CD8-positive, alpha-beta memory T cell (primary cell): ENCODE results near the gene FARS2. TPM values are rescaled to one million over a fixed set of nuclear protein-coding genes. Genes with fewer than 3 reads are reported as not detected.

Experiments used
- CTCF ChIA-PET: fragments of 350-600 bp; sonication (Branson Sonifier 250); formaldehyde crosslinking; loops from one replicate; lab custom pipeline; 2021; ENCODE audit warnings: antibody characterized with exemption; lab: Charles Lee
- POLR2A ChIA-PET: fragments of 350-600 bp; sonication (Branson Sonifier 250); formaldehyde crosslinking; loops from one replicate; lab custom pipeline; 2021; ENCODE audit warnings: antibody characterized with exemption; lab: Charles Lee
- DNase-seq, 5 donors: peaks; one replicate each; pipeline versions ENCODE4 v3.0.0 to v3.0.0-alpha.2; 2020 to 2022; ENCODE audit warnings: mixed read lengths in 1 of 5
- H3K27ac ChIP-seq: one replicate; pipeline ENCODE4 v1.7.0; 2013; ENCODE audit warnings: low read depth, mild to moderate bottlenecking, low read length, moderate library complexity
- H3K27me3 ChIP-seq: 2 replicates; pipeline ENCODE4 v1.7.0; 2013; ENCODE audit warnings: low read length, mild to moderate bottlenecking; ENCODE audit not compliant: insufficient read depth, poor library complexity, severe bottlenecking
- H3K36me3 ChIP-seq: 2 replicates; pipeline ENCODE4 v1.7.0; 2013; ENCODE audit warnings: mild to moderate bottlenecking, low read length, moderate library complexity; ENCODE audit not compliant: insufficient read depth
- H3K4me1 ChIP-seq: 2 replicates; pipeline ENCODE4 v1.7.0; 2013; ENCODE audit warnings: mild to moderate bottlenecking, low read length, moderate library complexity; ENCODE audit not compliant: insufficient read depth
- H3K4me3 ChIP-seq: 2 replicates; pipeline ENCODE4 v1.7.0; 2013; ENCODE audit warnings: mild to moderate bottlenecking, low read length
- H3K9me3 ChIP-seq: 2 replicates; pipeline ENCODE4 v1.7.0; 2013; ENCODE audit warnings: mild to moderate bottlenecking, low read length
- H3K27ac Mint-ChIP-seq, 8 donors: one replicate each; pipeline ENCODE4 v1.8.0; 2020 to 2021; ENCODE audit warnings: mixed read lengths in 8 of 8, mild to moderate bottlenecking in 6 of 8, inconsistent platforms in 3 of 8, moderate library complexity in 3 of 8
- H3K27me3 Mint-ChIP-seq, 2 donors: one replicate each; pipeline ENCODE4 v1.8.0; 2020 to 2021; ENCODE audit warnings: mixed read lengths in 2 of 2, mild to moderate bottlenecking in 1 of 2, moderate library complexity in 1 of 2
- H3K36me3 Mint-ChIP-seq, 3 donors: one replicate each; pipeline ENCODE4 v1.8.0; 2020 to 2021; ENCODE audit warnings: mixed read lengths in 3 of 3, inconsistent platforms in 1 of 3, mild to moderate bottlenecking in 1 of 3
- H3K4me1 Mint-ChIP-seq, 3 donors: one replicate each; pipeline ENCODE4 v1.8.0; 2020 to 2021; ENCODE audit warnings: mixed read lengths in 3 of 3, inconsistent platforms in 1 of 3, mild to moderate bottlenecking in 1 of 3
- H3K4me3 Mint-ChIP-seq, 7 donors: one replicate each; pipeline ENCODE4 v1.8.0; 2020 to 2021; ENCODE audit warnings: mixed read lengths in 7 of 7, mild to moderate bottlenecking in 6 of 7, moderate library complexity in 4 of 7, inconsistent platforms in 2 of 7
- H3K9me3 Mint-ChIP-seq, 5 donors: one replicate each; pipeline ENCODE4 v1.8.0; 2020 to 2022; ENCODE audit warnings: mixed read lengths in 5 of 5, mild to moderate bottlenecking in 3 of 5, moderate library complexity in 2 of 5, inconsistent platforms in 1 of 5
- polyA plus RNA-seq: library from polyadenylated mRNA; unstranded; fragments of 300-500 nt; fragmentation: Illumina TruSeq; gene quantifications from one replicate; pipeline ENCODE4 v1.2.3, GENCODE V29; 2021
- total RNA-seq, 2 experiments: library from RNA; stranded (reverse); gene quantifications; one replicate each; pipeline ENCODE4 v1.2.3, GENCODE V29; 2021

FARS2 gene
- total and polyA plus RNA-seq, 3 experiments from 2014 or later = 24.5 to 26.0 (median 24.9) TPM

DNA sequence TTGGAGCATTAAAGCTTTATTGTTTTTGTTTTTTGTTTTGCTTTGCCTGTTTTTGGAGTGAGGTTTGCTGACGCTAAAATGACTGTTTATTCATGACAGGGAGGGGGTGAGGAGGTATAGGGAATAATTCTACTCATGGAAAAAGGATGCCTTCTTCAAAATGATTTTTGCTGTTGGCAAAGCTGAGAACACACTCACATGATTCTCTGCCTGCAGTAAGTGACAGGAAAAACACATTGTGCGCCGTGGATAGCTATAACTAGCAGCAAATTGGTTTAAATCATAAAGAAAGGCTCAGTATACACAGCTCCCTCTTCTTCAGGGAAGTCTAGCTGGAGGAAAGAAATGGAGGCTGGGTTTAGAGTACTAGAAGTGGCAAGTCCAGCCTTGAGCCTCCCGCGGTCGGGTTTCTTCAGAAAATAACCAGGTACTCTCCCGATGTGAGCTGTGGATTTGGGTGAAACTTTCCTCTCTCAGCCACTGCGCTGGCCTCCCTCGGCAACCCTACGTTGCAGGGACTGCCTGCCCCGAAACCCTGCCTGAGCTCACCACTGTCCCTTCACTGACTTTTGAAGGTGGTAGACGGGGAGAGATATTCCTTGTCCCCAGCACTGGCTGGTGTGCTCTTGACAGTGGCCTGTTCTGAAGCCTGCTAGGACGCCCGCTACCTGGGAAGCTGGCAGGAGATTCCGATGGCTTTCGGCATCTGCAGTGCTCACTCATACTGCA lies 467.2 kb downstream of the FARS2 start:
- Histone ChIP-seq H3K4me1 (no peaks in the 10 kb centered on the region), H3K9me3 (no peaks in the 10 kb centered on the region), H3K36me3 (no peaks in the 10 kb centered on the region), H3K4me3 (no peak overlapping the region), H3K27me3 (no peaks in the 10 kb centered on the region), H3K27ac (no peak overlapping the region)
- H3K4me1 Mint-ChIP-seq = peaks cover 0 to 4% (median 4%) of the 10 kb centered on the region in 3 donors
- H3K27ac Mint-ChIP-seq = no peak overlapping the region
- ChIA-PET POLR2A (no interaction called here), CTCF (interaction anchor here (1.2 kb wide), 1 partner anchor 10 kb away, joined by 5 read pairs; no protein-coding TSS in a partner anchor)
- peaks cover 0 to 5% (median 0%) of the 10 kb centered on the region in 3 donors for H3K36me3 Mint-ChIP-seq
- H3K27me3 Mint-ChIP-seq = no peaks in the 10 kb centered on the region
- no peak for DNase-seq
- no peak overlapping the region for H3K4me3 Mint-ChIP-seq
- no peaks in the 10 kb centered on the region for H3K9me3 Mint-ChIP-seq

DNA sequence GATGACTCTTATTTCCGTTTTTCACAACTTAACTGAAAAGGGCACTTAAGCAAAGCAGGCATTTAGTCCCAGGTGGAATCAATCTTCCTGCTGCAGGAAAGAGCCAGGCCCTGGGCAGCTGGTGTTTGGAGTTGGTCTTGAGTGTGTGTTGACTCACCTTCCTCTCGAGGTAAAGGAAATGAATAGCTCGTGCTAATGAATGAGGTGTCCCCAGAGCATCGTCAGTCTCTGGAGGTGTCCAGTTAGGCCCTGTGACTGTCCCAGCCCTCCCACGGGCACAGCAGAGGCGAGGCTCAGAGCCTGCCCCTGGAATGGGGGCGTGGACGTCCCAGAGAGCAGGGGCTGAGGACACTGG lies 467.7 kb downstream of the FARS2 start:
- Mint-ChIP-seq H3K4me3 (no peak overlapping the region), H3K4me1 (peaks cover 0 to 4% (median 2%) of the 10 kb centered on the region in 3 donors), H3K27ac (no peak overlapping the region), H3K36me3 (peaks cover 0 to 8% (median 0%) of the 10 kb centered on the region in 3 donors), H3K9me3 (no peaks in the 10 kb centered on the region), H3K27me3 (no peaks in the 10 kb centered on the region)
- Histone ChIP-seq H3K27ac (no peak overlapping the region), H3K4me3 (no peak overlapping the region), H3K4me1 (no peaks in the 10 kb centered on the region), H3K36me3 (no peaks in the 10 kb centered on the region), H3K27me3 (no peaks in the 10 kb centered on the region), H3K9me3 (no peaks in the 10 kb centered on the region)
- POLR2A ChIA-PET = no interaction called here
- CTCF ChIA-PET = interaction anchor here (1.2 kb wide), 1 partner anchor 9 kb away, joined by 5 read pairs; no protein-coding TSS in a partner anchor
- DNase-seq = no peak

DNA sequence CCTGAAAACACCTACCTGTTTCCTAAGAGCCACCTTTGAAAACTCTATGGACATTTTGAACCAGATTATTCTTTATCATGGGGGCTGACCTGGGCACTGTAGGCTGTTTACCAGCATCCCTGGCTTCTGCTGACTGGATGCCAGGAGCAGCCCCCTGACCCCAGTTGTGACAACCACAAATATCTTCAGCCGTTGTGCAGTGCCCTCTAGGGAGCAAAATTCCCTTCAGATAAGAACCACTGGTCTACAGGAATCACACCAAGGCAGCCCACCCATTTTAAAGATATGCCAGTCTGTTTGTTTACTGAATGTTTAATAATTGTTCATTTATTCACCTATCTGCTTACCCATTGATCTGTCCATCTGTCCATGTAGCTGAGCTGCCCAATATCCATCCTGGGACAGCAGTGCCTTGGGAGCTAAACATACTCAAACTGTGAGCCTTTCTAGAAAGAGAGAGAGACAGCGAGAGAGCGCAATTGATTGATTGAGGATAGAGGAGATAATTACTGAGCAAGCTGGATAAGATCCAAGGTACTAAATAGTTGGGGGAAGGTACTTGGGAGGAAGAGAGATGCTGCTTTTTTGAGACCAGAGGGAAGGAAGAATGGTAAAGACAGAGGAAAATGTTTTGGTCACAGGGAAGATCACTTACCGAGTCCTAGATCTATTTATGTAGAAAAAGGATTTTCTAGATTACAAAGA lies 468.7 kb downstream of the FARS2 start:
- Mint-ChIP-seq H3K4me1 (peaks cover 0 to 4% (median 2%) of the 10 kb centered on the region in 3 donors), H3K36me3 (peaks cover 0 to 8% (median 0%) of the 10 kb centered on the region in 3 donors), H3K9me3 (no peaks in the 10 kb centered on the region), H3K4me3 (no peak overlapping the region), H3K27me3 (no peaks in the 10 kb centered on the region), H3K27ac (peak overlapping the region in 1 of 8 donors; percentile 22)
- Histone ChIP-seq H3K4me1 (no peaks in the 10 kb centered on the region), H3K36me3 (no peaks in the 10 kb centered on the region), H3K27ac (no peak overlapping the region), H3K27me3 (no peaks in the 10 kb centered on the region), H3K4me3 (no peak overlapping the region), H3K9me3 (no peaks in the 10 kb centered on the region)
- no peak for DNase-seq
- ChIA-PET CTCF (no interaction called here), POLR2A (no interaction called here)

DNA sequence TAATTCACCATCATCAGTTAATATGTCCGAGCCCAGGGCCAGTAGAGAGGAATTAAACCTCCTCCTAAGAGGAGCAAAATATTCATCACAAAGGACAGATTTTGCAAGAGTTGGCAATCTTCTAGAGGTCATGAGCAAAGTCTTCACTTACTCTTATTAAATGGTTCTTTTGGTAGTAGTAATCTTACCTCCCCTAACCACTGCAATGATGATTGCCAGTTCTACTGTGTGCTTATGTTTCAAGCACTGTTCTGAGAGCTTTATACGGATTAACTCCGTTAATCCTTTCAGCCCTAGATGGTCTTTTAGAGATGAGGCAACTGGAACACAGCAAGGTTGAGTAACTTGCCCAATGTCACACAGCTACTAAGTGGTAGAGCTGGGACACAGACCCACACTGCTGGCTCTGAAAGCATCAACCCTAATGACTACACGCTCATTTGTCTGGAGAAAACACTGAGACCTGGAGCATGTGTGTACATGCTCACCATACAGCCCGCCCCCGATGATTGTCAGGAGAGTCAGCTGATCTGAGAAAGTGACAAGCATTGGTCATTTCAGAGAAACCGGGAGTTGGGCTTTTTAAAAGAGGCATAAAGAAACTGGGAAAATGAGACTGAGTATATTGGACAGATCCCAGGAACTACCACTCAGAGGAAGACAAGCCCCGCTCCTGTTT lies 469.4 kb downstream of the FARS2 start:
- H3K36me3 Mint-ChIP-seq = peaks cover 0 to 8% (median 0%) of the 10 kb centered on the region in 3 donors
- POLR2A ChIA-PET = no interaction called here

DNA sequence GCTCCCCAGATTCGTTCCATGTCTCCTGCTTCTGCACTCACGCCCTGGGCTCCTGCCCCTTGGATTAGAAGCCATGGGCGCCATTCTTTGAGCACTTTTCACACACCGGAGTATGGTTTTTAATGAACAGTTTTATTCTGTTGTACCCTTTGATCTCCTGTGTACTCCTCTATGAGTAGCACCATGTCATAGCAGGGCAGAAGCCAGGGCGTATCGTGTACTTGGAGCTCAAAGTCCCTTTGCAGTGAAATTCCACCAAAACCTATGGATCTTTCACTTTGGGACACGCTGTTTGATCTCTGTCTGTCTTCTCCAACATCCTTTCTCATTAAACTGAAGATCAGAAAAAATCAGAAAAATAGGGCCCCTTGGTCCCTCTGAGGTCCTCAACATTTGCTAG lies 470.1 kb downstream of the FARS2 start:
- H3K27me3 ChIP-seq = no peaks in the 10 kb centered on the region
- H3K27me3 Mint-ChIP-seq = no peaks in the 10 kb centered on the region
- ChIA-PET POLR2A (no interaction called here), CTCF (no interaction called here)
- DNase-seq = no peak
- H3K9me3 Mint-ChIP-seq = no peaks in the 10 kb centered on the region
- H3K36me3 Mint-ChIP-seq = peaks cover 0 to 8% (median 0%) of the 10 kb centered on the region in 3 donors
- H3K27ac ChIP-seq = no peak overlapping the region
- H3K4me1 ChIP-seq = no peaks in the 10 kb centered on the region
- peaks cover 0 to 4% (median 0%) of the 10 kb centered on the region in 3 donors for H3K4me1 Mint-ChIP-seq
- H3K4me3 Mint-ChIP-seq = no peak overlapping the region
- no peak overlapping the region for H3K27ac Mint-ChIP-seq
- no peak overlapping the region for H3K4me3 ChIP-seq
- no peaks in the 10 kb centered on the region for H3K36me3 ChIP-seq
- H3K9me3 ChIP-seq = no peaks in the 10 kb centered on the region

More for the DNA sequence above, 469.4 kb downstream of the FARS2 start:
- DNase-seq = no peak
- Mint-ChIP-seq H3K4me1 (peaks cover 0 to 4% (median 0%) of the 10 kb centered on the region in 3 donors), H3K27ac (no peak overlapping the region), H3K9me3 (no peaks in the 10 kb centered on the region), H3K27me3 (no peaks in the 10 kb centered on the region), H3K4me3 (no peak overlapping the region)
- CTCF ChIA-PET = no interaction called here
- Histone ChIP-seq H3K4me1 (no peaks in the 10 kb centered on the region), H3K36me3 (no peaks in the 10 kb centered on the region), H3K9me3 (no peaks in the 10 kb centered on the region), H3K4me3 (no peak overlapping the region), H3K27ac (no peak overlapping the region), H3K27me3 (no peaks in the 10 kb centered on the region)

DNA sequence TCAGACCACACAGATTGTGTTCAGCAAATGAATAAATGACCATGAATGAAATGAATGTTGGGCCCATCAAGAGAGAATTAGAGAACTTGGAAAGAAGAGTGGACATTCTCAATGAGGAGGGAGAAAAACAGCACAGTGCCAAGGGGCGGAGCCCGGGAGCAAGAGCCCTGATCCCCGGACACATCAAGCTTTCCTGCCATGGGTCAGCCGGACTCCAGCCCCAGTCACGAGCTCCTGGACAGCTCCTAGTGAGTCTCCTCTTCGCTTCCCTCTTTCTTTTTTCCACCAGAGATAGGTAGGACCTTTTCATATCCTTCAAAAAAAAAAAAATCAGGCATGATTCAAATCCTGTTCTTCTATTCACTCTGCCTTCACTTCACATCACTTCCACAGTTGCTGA lies 471.2 kb downstream of the FARS2 start:
- no peaks in the 10 kb centered on the region for H3K27me3 ChIP-seq
- no peaks in the 10 kb centered on the region for H3K9me3 Mint-ChIP-seq
- no peak for DNase-seq
- no peak overlapping the region for H3K27ac ChIP-seq
- ChIA-PET CTCF (no interaction called here), POLR2A (no interaction called here)
- H3K4me1 Mint-ChIP-seq = peaks cover 0 to 4% (median 0%) of the 10 kb centered on the region in 3 donors
- H3K4me3 Mint-ChIP-seq = no peak overlapping the region
- no peaks in the 10 kb centered on the region for H3K9me3 ChIP-seq
- H3K4me3 ChIP-seq = no peak overlapping the region
- no peaks in the 10 kb centered on the region for H3K27me3 Mint-ChIP-seq
- no peaks in the 10 kb centered on the region for H3K4me1 ChIP-seq
- no peaks in the 10 kb centered on the region for H3K36me3 ChIP-seq
- H3K36me3 Mint-ChIP-seq = peaks cover 0 to 8% (median 0%) of the 10 kb centered on the region in 3 donors
- no peak overlapping the region for H3K27ac Mint-ChIP-seq

DNA sequence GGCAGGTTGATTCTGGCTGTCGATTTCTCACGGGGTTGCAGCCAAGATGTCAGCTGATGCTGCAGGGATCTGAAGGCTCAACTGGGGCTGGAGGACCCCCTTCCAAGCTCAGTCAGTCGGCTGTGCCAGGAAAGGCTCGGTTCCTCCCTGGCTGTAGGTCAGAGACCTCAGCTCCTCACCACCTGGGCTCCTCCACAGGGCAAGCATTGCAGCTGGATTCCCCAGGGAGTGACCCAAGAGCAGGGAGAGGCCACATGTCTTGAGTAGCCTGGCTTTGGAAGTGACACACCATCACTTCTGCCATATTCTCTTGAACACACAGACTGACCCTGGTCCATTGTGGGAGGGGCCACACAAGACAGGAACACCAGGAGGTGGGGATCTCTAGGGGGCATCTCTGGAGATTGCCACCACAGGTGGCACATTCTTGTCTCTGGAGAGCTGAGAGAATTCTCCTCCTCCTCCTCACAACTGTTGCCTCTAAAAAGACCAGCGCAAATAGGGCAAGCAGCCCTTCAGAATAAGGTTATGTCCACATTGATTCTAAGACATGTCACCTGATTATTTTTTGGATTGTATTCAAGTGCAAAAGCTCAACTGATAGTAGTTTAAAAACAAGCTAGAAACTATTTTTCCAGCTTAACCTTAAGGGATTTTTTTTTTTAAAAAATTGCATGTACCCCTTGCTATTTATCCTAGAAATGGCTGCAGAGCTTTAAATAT lies 474.9 kb downstream of the FARS2 start:
- CTCF ChIA-PET = no interaction called here
- no peak for DNase-seq
- H3K4me3 Mint-ChIP-seq = no peak overlapping the region
- H3K9me3 Mint-ChIP-seq = no peaks in the 10 kb centered on the region
- POLR2A ChIA-PET = interaction anchor here (0.6 kb wide), 1 partner anchor 261 kb away, joined by 3 read pairs; no protein-coding TSS in a partner anchor
- Histone ChIP-seq H3K27me3 (no peaks in the 10 kb centered on the region), H3K4me1 (no peaks in the 10 kb centered on the region), H3K27ac (no peak overlapping the region), H3K9me3 (no peaks in the 10 kb centered on the region), H3K4me3 (no peak overlapping the region), H3K36me3 (no peaks in the 10 kb centered on the region)
- H3K4me1 Mint-ChIP-seq = peaks cover 0 to under 1% (median 0%) of the 10 kb centered on the region in 3 donors
- no peak overlapping the region for H3K27ac Mint-ChIP-seq
- H3K36me3 Mint-ChIP-seq = peaks cover 0 to 10% (median 2%) of the 10 kb centered on the region in 3 donors
- H3K27me3 Mint-ChIP-seq = no peaks in the 10 kb centered on the region
